H1 (cell line): ENCODE measurements around the gene BTBD9. TPM values are rescaled to one million over a fixed set of nuclear protein-coding genes. Genes with fewer than 3 reads are reported as not detected.

Source experiments
- CTCF ChIA-PET: fragments of 300-600 bp; sonication (Branson Sonifier 250); formaldehyde crosslinking; loops from one replicate; lab custom pipeline; 2021; ENCODE audit not compliant: partially characterized antibody; lab: Charles Lee
- POLR2A ChIA-PET: fragments of 300-600 bp; sonication (Branson Sonifier 250); formaldehyde crosslinking; loops from one replicate; lab custom pipeline; 2021; ENCODE audit warnings: inconsistent platforms; ENCODE audit not compliant: partially characterized antibody; lab: Charles Lee
- DNase-seq, 2 experiments: peaks; one replicate each; pipeline versions ENCODE4 v3.0.0 to v3.0.0-alpha.2; 2010 to 2022; ENCODE audit warnings: low spot score in 2 of 2, low read depth in 1 of 2, mixed read lengths in 1 of 2
- FAIRE-seq: peaks from 2 replicates; lab custom pipeline; 2011; peaks lifted over from hg19 to GRCh38; lab: Jason Lieb, UNC
- H2AFZ ChIP-seq: 2 replicates; pipeline ENCODE4 v1.8.1; 2012; ENCODE audit warnings: low read length, inconsistent platforms
- H2AK5ac ChIP-seq: 2 replicates; pipeline ENCODE4 v1.6.1; 2013; ENCODE audit warnings: low read depth, low read length
- H2BK120ac ChIP-seq: replicated peaks from 2 replicates; pipeline ENCODE3; 2013; ENCODE audit warnings: low read depth, low read length, inconsistent platforms
- H2BK12ac ChIP-seq: 2 replicates; pipeline ENCODE4 v1.6.1; 2013; ENCODE audit warnings: low read depth, low read length
- H2BK15ac ChIP-seq: 2 replicates; pipeline ENCODE4 v1.6.1; 2013; ENCODE audit warnings: low read length
- H2BK20ac ChIP-seq: 2 replicates; pipeline ENCODE4 v1.6.1; 2013; ENCODE audit warnings: low read length
- H2BK5ac ChIP-seq: 2 replicates; pipeline ENCODE4 v1.6.1; 2013; ENCODE audit warnings: low read depth, low read length
- H3K14ac ChIP-seq: 2 replicates; pipeline ENCODE4 v1.6.1; 2013; ENCODE audit warnings: inconsistent platforms; ENCODE audit not compliant: insufficient read length
- H3K18ac ChIP-seq: 2 replicates; pipeline ENCODE4 v1.6.1; 2013; ENCODE audit warnings: low read length; ENCODE audit errors: extremely low read depth
- H3K23ac ChIP-seq: 2 replicates; pipeline ENCODE4 v1.6.1; 2013; ENCODE audit warnings: inconsistent platforms; ENCODE audit not compliant: insufficient read length
- H3K23me2 ChIP-seq: 2 replicates; pipeline ENCODE4 v1.6.1; 2013; ENCODE audit warnings: low read depth, low read length
- H3K27ac ChIP-seq: 2 replicates; pipeline ENCODE4 v1.6.1; 2011; ENCODE audit warnings: low read depth, low read length, inconsistent platforms
- H3K27me3 ChIP-seq, 4 experiments: replicated peaks in 1 of 4; 1 replicate in 1 of 4; 2 replicates in 3 of 4; pipeline versions ENCODE4 v1.6.1 to v1.8.1; 2011 to 2013; ENCODE audit warnings: low read length in 3 of 4, mild to moderate bottlenecking in 3 of 4, inconsistent platforms in 2 of 4, mixed read lengths in 2 of 4, moderate library complexity in 1 of 4; ENCODE audit not compliant: control insufficient read depth in 3 of 4, insufficient read depth in 3 of 4; ENCODE audit errors: extremely low read depth in 1 of 4
- H3K36me3 ChIP-seq, 4 experiments: 2 replicates each; pipeline versions ENCODE4 v1.6.1 to v1.8.1; 2011 to 2013; ENCODE audit warnings: mild to moderate bottlenecking in 4 of 4, low read length in 3 of 4, moderate library complexity in 2 of 4, control low read depth in 1 of 4, inconsistent platforms in 1 of 4; ENCODE audit not compliant: insufficient read depth in 4 of 4, control insufficient read depth in 2 of 4
- H3K4ac ChIP-seq: replicated peaks from 2 replicates; pipeline ENCODE3; 2013; ENCODE audit warnings: low read length, low read depth, mixed read lengths, inconsistent platforms; ENCODE audit not compliant: insufficient read length
- H3K4me1 ChIP-seq, 4 experiments: replicated peaks in 1 of 4; 1 replicate in 1 of 4; 2 replicates in 3 of 4; pipeline versions ENCODE4 v1.6.1 to v1.8.1; 2011 to 2013; ENCODE audit warnings: low read length in 3 of 4, inconsistent platforms in 2 of 4, mixed read lengths in 1 of 4; ENCODE audit not compliant: insufficient read depth in 4 of 4, control insufficient read depth in 3 of 4
- H3K4me2 ChIP-seq, 2 experiments: 2 replicates each; pipeline versions ENCODE4 v1.6.1 to v1.8.1; 2011 to 2013; ENCODE audit warnings: low read depth in 2 of 2, low read length in 2 of 2, control low read depth in 1 of 2, inconsistent platforms in 1 of 2, mild to moderate bottlenecking in 1 of 2; ENCODE audit not compliant: insufficient read depth in 1 of 2
- H3K4me3 ChIP-seq, 4 experiments: fragments of 200-600, 300-600 bp in 1 of 4; sonication (generic), shearing (Covaris generic), sonication (Bioruptor Twin) in 1 of 4; 2 replicates each; pipeline versions ENCODE4 v1.5.1 to v1.8.1; 2011 to 2016; ENCODE audit warnings: low read length in 4 of 4, low read depth in 3 of 4, control low read depth in 2 of 4, inconsistent platforms in 2 of 4, mild to moderate bottlenecking in 2 of 4, mixed read lengths in 1 of 4, moderate library complexity in 1 of 4; ENCODE audit not compliant: insufficient read depth in 2 of 4; ENCODE audit errors: extremely low read depth in 1 of 4
- H3K56ac ChIP-seq: replicated peaks from 2 replicates; pipeline ENCODE3; 2013; ENCODE audit warnings: low read depth, mild to moderate bottlenecking, mixed read lengths, low read length, inconsistent platforms; ENCODE audit not compliant: insufficient read length
- H3K79me1 ChIP-seq: 2 replicates; pipeline ENCODE4 v1.6.1; 2013; ENCODE audit warnings: low read depth, low read length, control low read depth
- H3K79me2 ChIP-seq, 2 experiments: 2 replicates each; pipeline versions ENCODE4 v1.6.1 to v1.8.1; 2012 to 2013; ENCODE audit warnings: low read length in 2 of 2, mild to moderate bottlenecking in 2 of 2, inconsistent platforms in 1 of 2; ENCODE audit not compliant: insufficient read depth in 2 of 2, control insufficient read depth in 1 of 2
- H3K9ac ChIP-seq, 4 experiments: replicated peaks in 1 of 4; 1 replicate in 1 of 4; 2 replicates in 3 of 4; pipeline versions ENCODE4 v1.6.1 to v1.8.1; 2011 to 2013; ENCODE audit warnings: low read depth in 3 of 4, low read length in 3 of 4, control low read depth in 2 of 4, mild to moderate bottlenecking in 2 of 4, moderate library complexity in 2 of 4, inconsistent platforms in 1 of 4; ENCODE audit errors: extremely low read depth in 1 of 4
- H3K9me3 ChIP-seq, 2 experiments: 2 replicates each; pipeline versions ENCODE4 v1.6.1 to v1.8.1; 2012 to 2013; ENCODE audit warnings: mild to moderate bottlenecking in 2 of 2, moderate library complexity in 2 of 2, control low read depth in 1 of 2, inconsistent platforms in 1 of 2, low read depth in 1 of 2, low read length in 1 of 2, mixed read lengths in 1 of 2; ENCODE audit not compliant: insufficient read depth in 2 of 2
- H4K20me1 ChIP-seq, 2 experiments: replicated peaks in 1 of 2; 2 replicates each; pipeline versions ENCODE3 to v1.8.1; 2011 to 2013; ENCODE audit warnings: inconsistent platforms in 2 of 2, low read length in 2 of 2, mild to moderate bottlenecking in 1 of 2; ENCODE audit not compliant: insufficient read depth in 2 of 2, control insufficient read depth in 1 of 2
- H4K5ac ChIP-seq: 2 replicates; pipeline ENCODE4 v1.6.1; 2013; ENCODE audit warnings: low read length, low read depth, mixed read lengths, inconsistent platforms; ENCODE audit not compliant: insufficient read length
- H4K8ac ChIP-seq: 2 replicates; pipeline ENCODE4 v1.8.0; 2013; ENCODE audit warnings: mild to moderate bottlenecking, moderate library complexity, low read length, inconsistent platforms; ENCODE audit not compliant: insufficient read depth; ENCODE audit errors: extremely low read depth
- H4K91ac ChIP-seq: replicated peaks from 2 replicates; pipeline ENCODE3; 2013; ENCODE audit warnings: low read length, mixed read lengths, inconsistent platforms; ENCODE audit not compliant: insufficient read length
- POU5F1 ChIP-seq: IDR thresholded peaks from 2 replicates; pipeline ENCODE4 v1.6.1; 2011; ENCODE audit warnings: low read depth, mild to moderate bottlenecking, low read length, moderate library complexity
- WGBS, 2 experiments: shearing (Covaris generic) in 1 of 2; methylation state at CpG; one replicate each; pipeline versions ENCODE4 v1.1.6 to v1.1.7; 2013 to 2015; ENCODE audit warnings: low lambda C conversion rate in 2 of 2, mixed read lengths in 2 of 2, inconsistent platforms in 1 of 2, low coverage in 1 of 2, missing lambda C conversion rate in 1 of 2; ENCODE audit not compliant: insufficient replicate concordance in 2 of 2, insufficient coverage in 1 of 2, insufficient read length in 1 of 2; ENCODE audit errors: extremely low coverage in 1 of 2, missing lambda C conversion rate in 1 of 2; 5-methylcytosine and 5-hydroxymethylcytosine counted together
- polyA plus RNA-seq, 7 experiments: library from polyadenylated mRNA; depleted of rRNA in 3 of 7; stranded (reverse) in 5 of 7; unstranded in 2 of 7; fragments of >200 nt in 5 of 7; fragments of 200-250 nt in 2 of 7; gene quantifications; 1 replicate in 5 of 7; 2 replicates in 1 of 7; 4 replicates in 1 of 7; pipeline versions ENCODE4 v1.2.1 to v1.2.3, GENCODE V29; 2011 to 2013; ENCODE audit warnings: missing spikeins in 2 of 7, mixed read lengths in 2 of 7
- total RNA-seq: library from RNA; stranded (reverse); fragmentation: NEBNext Ultra II Directional; extraction: Animal tissue kit (Norgen Biotek cat#: 25700); gene quantifications from 2 replicates; pipeline ENCODE4 v1.2.1, GENCODE V29; 2021
- TF ChIP-seq, protein P1 (sequence below): IDR thresholded peaks from 2 replicates; pipeline ENCODE4 v1.6.1; 2012; ENCODE audit warnings: low read length, inconsistent platforms

BTBD9 gene
- total and polyA plus RNA-seq, 2 of the 8 experiments (the other 6 are each of a cell fraction or from before 2014, with no cell fraction given), result 0.92 to 4.1 TPM

- no peak overlapping the region for H3K27ac ChIP-seq
- no peak overlapping the region for H2AK5ac ChIP-seq
- no peaks in the 10 kb centered on the region for H3K79me1 ChIP-seq
- CTCF ChIA-PET, result interaction anchor here (0.6 to 3.1 kb wide), 8 partner anchors 10 to 583 kb away, joined by 3 to 12 read pairs (median 4); no protein-coding TSS in a partner anchor
- no peak overlapping the region for H3K4me2 ChIP-seq
- H3K14ac ChIP-seq, result no peak overlapping the region
- FAIRE-seq (no peak), DNase-seq (no peak)
- H3K23me2 ChIP-seq, result no peaks in the 10 kb centered on the region
- no peak overlapping the region for H3K4me3 ChIP-seq
- H4K91ac ChIP-seq, result no peak overlapping the region
- no peak overlapping the region for H2BK12ac ChIP-seq
- H3K4ac ChIP-seq, result no peak overlapping the region
- H3K9ac ChIP-seq, result no peak overlapping the region
- no peaks in the 10 kb centered on the region for H3K79me2 ChIP-seq
- no peak overlapping the region for H2BK15ac ChIP-seq
- 96% methylated on average over 14 of the region's 14 CpGs; no CpG with 5 or more reads in 1 of the 2 experiments for WGBS, 2 experiments
- H3K4me1 ChIP-seq, result peaks cover 7 to 27% (median 18%) of the 10 kb centered on the region in 4 experiments
- no peak for TF ChIP-seq POU5F1
- TF ChIP-seq, protein P1, sequence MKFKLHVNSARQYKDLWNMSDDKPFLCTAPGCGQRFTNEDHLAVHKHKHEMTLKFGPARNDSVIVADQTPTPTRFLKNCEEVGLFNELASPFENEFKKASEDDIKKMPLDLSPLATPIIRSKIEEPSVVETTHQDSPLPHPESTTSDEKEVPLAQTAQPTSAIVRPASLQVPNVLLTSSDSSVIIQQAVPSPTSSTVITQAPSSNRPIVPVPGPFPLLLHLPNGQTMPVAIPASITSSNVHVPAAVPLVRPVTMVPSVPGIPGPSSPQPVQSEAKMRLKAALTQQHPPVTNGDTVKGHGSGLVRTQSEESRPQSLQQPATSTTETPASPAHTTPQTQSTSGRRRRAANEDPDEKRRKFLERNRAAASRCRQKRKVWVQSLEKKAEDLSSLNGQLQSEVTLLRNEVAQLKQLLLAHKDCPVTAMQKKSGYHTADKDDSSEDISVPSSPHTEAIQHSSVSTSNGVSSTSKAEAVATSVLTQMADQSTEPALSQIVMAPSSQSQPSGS, result no peak
- H4K20me1 ChIP-seq, result no peaks in the 10 kb centered on the region
- no peaks in the 10 kb centered on the region for H3K36me3 ChIP-seq
- H3K56ac ChIP-seq, result no peak overlapping the region
- no peak overlapping the region for H3K23ac ChIP-seq
- no peak overlapping the region for H3K18ac ChIP-seq
- POLR2A ChIA-PET, result no interaction called here
- H4K5ac ChIP-seq, result no peak overlapping the region
- H2AFZ ChIP-seq, result no peak overlapping the region
- H3K9me3 ChIP-seq, result no peaks in the 10 kb centered on the region
- H2BK5ac ChIP-seq, result no peak overlapping the region
- H2BK20ac ChIP-seq, result no peak overlapping the region
- no peak overlapping the region for H4K8ac ChIP-seq
- H2BK120ac ChIP-seq, result no peak overlapping the region
- H3K27me3 ChIP-seq, result no peaks in the 10 kb centered on the region
These were observed 450.9 kb downstream of the BTBD9 start for GRCh38 chr6:38188677-38189335.
